MM.1S (cell line): ENCODE results near the gene TBATA.

Source experiments
- EZH2 ChIP-seq: fragments of 300-600 bp; sonication (generic); optimal IDR thresholded peaks from 2 replicates; pipeline ENCODE3; 2017; ENCODE audit warnings: low read depth, mild to moderate bottlenecking, antibody characterized with exemption, low read length, mixed read lengths
- EZH2phosphoT487 ChIP-seq: fragments of 300-600 bp; sonication (generic); IDR thresholded peaks from 2 replicates; pipeline ENCODE4 v1.6.1; 2018; ENCODE audit warnings: antibody characterized with exemption, low read length
- TF ChIP-seq, protein P1 (sequence below): fragments of 300-600 bp; sonication (generic); IDR thresholded peaks from 2 replicates; pipeline ENCODE4 v1.5.1; 2016; ENCODE audit warnings: antibody characterized with exemption, low read length, mixed read lengths

DNA sequence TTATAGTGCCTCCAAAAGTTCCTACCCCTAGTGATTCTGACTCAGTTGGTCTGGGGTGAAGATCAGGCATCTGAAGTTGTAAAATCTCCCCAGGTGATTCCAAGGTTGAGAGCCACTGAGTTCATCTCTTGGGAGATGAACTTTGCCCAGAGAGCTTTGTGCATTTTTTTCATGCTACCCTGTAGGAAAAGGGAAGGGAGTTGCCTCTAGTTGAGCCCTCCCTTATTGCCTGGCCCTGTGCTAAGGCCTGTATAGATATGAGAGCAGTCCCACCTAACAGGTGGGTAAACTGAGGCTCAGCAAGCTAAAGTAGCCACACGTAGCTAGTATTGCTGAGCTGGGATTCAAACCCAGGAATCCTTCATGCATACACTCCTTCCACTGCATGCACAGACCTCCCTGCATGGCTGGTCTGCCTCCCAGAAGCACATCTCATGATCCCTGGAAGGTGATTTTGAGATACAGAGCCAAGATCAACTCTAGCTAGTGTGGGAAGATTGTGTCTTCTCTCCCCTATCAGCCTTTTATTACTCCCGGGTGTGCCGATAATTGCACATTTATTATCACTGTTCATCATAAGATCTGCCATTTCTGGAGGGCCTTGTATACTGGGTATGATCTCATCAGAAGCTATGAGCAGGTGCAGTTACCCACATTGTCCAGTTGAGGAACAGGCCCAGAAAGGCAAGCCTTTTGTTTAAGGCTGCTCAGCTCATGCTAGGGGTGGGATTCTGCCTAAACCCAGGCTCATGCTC lies 47.0 kb downstream of the TBATA start:
- TF ChIP-seq, protein P1, sequence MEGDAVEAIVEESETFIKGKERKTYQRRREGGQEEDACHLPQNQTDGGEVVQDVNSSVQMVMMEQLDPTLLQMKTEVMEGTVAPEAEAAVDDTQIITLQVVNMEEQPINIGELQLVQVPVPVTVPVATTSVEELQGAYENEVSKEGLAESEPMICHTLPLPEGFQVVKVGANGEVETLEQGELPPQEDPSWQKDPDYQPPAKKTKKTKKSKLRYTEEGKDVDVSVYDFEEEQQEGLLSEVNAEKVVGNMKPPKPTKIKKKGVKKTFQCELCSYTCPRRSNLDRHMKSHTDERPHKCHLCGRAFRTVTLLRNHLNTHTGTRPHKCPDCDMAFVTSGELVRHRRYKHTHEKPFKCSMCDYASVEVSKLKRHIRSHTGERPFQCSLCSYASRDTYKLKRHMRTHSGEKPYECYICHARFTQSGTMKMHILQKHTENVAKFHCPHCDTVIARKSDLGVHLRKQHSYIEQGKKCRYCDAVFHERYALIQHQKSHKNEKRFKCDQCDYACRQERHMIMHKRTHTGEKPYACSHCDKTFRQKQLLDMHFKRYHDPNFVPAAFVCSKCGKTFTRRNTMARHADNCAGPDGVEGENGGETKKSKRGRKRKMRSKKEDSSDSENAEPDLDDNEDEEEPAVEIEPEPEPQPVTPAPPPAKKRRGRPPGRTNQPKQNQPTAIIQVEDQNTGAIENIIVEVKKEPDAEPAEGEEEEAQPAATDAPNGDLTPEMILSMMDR: no peak
- no peak for TF ChIP-seq EZH2
- TF ChIP-seq EZH2phosphoT487: no peak
